Gastroesophageal sphincter (tissue), 3 donors: ENCODE data around the gene YWHAH.

Experiments used
- CTCF ChIP-seq, 4 experiments: fragments of 200-600 bp in 2 of 4; fragments of 450-650 bp in 2 of 4; sonication (generic) in 1 of 4; IDR thresholded peaks; one replicate each; pipeline ENCODE4 v1.5.1; 2017 to 2019; ENCODE audit warnings: antibody characterized with exemption in 4 of 4, mild to moderate bottlenecking in 2 of 4, moderate library complexity in 2 of 4
- POLR2A ChIP-seq, 2 donors: fragments of 450-650 bp; IDR thresholded peaks; one replicate each; pipeline ENCODE4 v1.6.1; 2017; ENCODE audit warnings: antibody characterized with exemption in 2 of 2, mild to moderate bottlenecking in 2 of 2, moderate library complexity in 1 of 2
- POLR2AphosphoS5 ChIP-seq: sonication (generic); formaldehyde crosslinking; IDR thresholded peaks from one replicate; pipeline ENCODE4 v1.6.1; 2017; ENCODE audit warnings: antibody characterized with exemption

- no peak for TF ChIP-seq CTCF (IDR thresholded peaks at IDR 0.05)
- no peak for TF ChIP-seq POLR2A (IDR thresholded peaks at IDR 0.05)
- no peak for TF ChIP-seq POLR2AphosphoS5
Observed at GRCh38 chr22:31921106-31921505, 23.2 kb upstream of the YWHAH start.
